Measurements from ENCODE around the gene LENG8. TPM values are rescaled to one million over a fixed set of nuclear protein-coding genes. Genes with fewer than 3 reads are reported as not detected.

LENG8 gene
- total RNA-seq, 1 experiment from 2014 or later: 14.4 TPM

DNA sequence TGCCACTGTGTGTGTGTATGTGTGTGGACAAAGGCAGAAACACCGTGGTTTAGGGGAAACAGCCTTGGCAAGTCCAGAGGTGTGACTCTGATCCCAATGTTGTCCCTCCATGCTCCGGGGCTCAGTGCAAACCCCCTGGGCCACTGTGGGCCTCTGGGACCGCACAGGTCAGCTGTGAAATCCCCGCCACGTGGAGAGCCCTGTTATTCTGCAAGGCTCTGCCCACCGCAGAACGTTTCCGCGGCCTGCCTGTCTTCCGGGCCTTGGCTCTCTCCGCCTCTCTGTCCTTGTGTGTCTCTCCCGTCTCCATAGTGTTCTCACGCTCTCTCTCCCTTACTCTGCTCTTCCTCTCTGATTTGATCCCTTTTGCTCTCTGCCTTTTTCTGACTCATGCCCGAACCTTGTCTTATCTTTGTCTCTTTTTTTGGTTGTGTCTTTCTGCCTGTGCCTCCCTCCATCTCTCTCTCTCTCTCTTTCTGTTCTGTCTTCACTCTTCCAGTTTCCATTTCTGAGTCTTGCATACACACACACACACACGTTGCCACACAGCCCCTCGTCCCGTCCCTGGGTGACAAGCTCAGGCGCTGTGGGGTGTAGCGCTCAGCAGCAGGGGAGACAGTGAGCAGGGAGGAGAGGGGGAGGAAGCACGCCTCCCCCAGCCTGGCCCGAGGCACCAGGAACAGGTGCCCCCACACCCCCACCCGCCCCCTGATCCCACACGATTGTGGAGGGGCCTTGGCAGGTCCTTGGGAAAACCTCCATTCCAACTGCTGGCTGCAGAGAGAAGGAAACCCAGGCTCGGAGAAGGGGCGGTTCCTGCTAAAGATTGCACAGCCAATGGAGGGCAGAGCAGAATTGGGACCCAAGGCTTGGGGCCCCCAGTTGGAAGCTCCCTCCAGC lies 30.7 kb upstream of the LENG8 start:
- peaks cover 65% of the 10 kb centered on the region for H3K27me3 ChIP-seq (replicated peaks)
- DNase-seq (ENCODE audit: low read depth in 1 of 2, low spot score in 2 of 2): no peak

GRCh38 chr19:54418930-54419800 lies 29.8 kb upstream of the LENG8 start:
- Histone ChIP-seq H3K9me3 (replicated peaks) (no peaks in the 10 kb centered on the region), H3K36me3 (no peaks in the 10 kb centered on the region), H3K4me1 (replicated peaks) (no peaks in the 10 kb centered on the region), H3K27me3 (replicated peaks) (peaks cover 67% of the 10 kb centered on the region), H3K27ac (no peak overlapping the region), H3K4me3 (no peak overlapping the region)
- DNase-seq (ENCODE audit: low read depth in 1 of 2, low spot score in 2 of 2): no peak

More for the DNA sequence above, 30.7 kb upstream of the LENG8 start:
- no peaks in the 10 kb centered on the region for H3K4me1 ChIP-seq (replicated peaks)
- H3K36me3 ChIP-seq: no peaks in the 10 kb centered on the region
- H3K27ac ChIP-seq: no peak overlapping the region
- H3K9me3 ChIP-seq (replicated peaks): no peaks in the 10 kb centered on the region
- H3K4me3 ChIP-seq: no peak overlapping the region

DNA sequence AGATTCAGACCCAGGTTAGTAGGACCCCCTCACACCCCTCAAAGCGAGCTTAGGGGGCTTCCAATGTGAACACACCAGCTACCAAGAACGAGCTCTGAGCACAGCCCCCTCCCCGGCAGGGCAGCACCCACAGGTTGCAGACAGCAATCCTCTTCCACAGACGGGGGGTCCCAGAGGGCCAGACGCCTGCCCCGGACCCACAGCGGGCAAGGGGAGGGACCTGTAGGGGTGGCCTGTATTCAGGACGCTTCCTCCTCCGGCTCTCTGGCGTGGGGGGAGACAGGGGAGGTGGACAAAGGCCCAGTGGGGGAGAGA lies 29.0 kb upstream of the LENG8 start:
- no peak overlapping the region for H3K27ac ChIP-seq
- no peaks in the 10 kb centered on the region for H3K4me1 ChIP-seq (replicated peaks)
- H3K4me3 ChIP-seq: no peak overlapping the region
- H3K36me3 ChIP-seq: no peaks in the 10 kb centered on the region
- DNase-seq (ENCODE audit: low read depth in 1 of 2, low spot score in 2 of 2): no peak
- peaks cover 62% of the 10 kb centered on the region for H3K27me3 ChIP-seq (replicated peaks)
- H3K9me3 ChIP-seq (replicated peaks): no peaks in the 10 kb centered on the region

DNA sequence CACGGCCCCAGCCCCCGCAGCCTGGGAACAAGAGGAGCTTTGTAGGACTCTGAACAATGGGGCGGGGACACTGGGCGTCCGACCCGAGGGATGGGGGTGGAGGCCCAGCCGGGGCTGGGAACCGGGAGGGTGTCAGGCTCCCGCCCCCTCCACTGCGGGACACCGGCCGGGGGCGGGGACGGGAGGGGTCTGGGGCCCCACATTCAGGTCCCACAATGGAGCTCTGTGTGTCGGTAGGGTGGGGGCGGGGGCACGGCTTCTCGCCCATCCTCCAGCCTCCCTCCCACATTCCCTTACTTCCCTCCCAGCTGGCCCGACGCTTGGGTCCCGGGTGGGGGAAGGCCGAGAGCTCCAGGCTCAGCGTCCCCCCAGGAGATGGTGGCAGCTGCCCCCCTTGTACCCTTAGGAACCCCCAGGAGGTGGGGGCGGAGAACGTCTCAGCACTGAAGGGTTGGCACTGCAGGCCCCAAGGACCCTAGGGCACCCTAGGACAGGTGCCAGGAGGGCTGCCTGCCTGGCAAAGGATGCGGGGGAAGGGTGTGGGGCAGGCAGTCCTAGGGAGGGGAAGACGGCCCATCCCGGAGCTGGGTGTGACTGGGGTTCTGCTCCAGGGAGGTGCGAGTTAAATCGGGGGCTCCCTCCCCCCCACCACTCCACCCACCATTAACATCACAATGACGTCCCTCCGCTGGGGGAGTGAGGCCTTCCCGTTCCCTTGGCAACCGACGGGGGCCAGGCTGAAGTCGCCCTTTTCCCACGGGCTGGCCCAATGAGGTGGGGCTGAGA lies 28.4 kb upstream of the LENG8 start:
- H3K27me3 ChIP-seq (replicated peaks): peaks cover 59% of the 10 kb centered on the region
- no peak for DNase-seq (ENCODE audit: low read depth in 1 of 2, low spot score in 2 of 2)
- H3K9me3 ChIP-seq (replicated peaks): no peaks in the 10 kb centered on the region
- no peak overlapping the region for H3K4me3 ChIP-seq
- H3K36me3 ChIP-seq: no peaks in the 10 kb centered on the region
- H3K27ac ChIP-seq: no peak overlapping the region
- H3K4me1 ChIP-seq (replicated peaks): no peaks in the 10 kb centered on the region

GRCh38 chr19:54421169-54421516 lies 27.9 kb upstream of the LENG8 start:
- no peaks in the 10 kb centered on the region for H3K9me3 ChIP-seq (replicated peaks)
- DNase-seq (ENCODE audit: low read depth in 1 of 2, low spot score in 2 of 2): no peak

GRCh38 chr19:54421521-54421920 lies 27.5 kb upstream of the LENG8 start:
- no peaks in the 10 kb centered on the region for H3K9me3 ChIP-seq (replicated peaks)
- H3K4me1 ChIP-seq (replicated peaks): no peaks in the 10 kb centered on the region
- H3K4me3 ChIP-seq: no peak overlapping the region
- no peaks in the 10 kb centered on the region for H3K36me3 ChIP-seq
- H3K27me3 ChIP-seq (replicated peaks): peaks cover 59% of the 10 kb centered on the region
- no peak overlapping the region for H3K27ac ChIP-seq
- DNase-seq (ENCODE audit: low read depth in 1 of 2, low spot score in 2 of 2): no peak

More at GRCh38 chr19:54421169-54421516, 27.9 kb upstream of the LENG8 start:
- Histone ChIP-seq H3K27me3 (replicated peaks) (peaks cover 59% of the 10 kb centered on the region), H3K27ac (no peak overlapping the region), H3K36me3 (no peaks in the 10 kb centered on the region), H3K4me1 (replicated peaks) (no peaks in the 10 kb centered on the region), H3K4me3 (no peak overlapping the region)

DNA sequence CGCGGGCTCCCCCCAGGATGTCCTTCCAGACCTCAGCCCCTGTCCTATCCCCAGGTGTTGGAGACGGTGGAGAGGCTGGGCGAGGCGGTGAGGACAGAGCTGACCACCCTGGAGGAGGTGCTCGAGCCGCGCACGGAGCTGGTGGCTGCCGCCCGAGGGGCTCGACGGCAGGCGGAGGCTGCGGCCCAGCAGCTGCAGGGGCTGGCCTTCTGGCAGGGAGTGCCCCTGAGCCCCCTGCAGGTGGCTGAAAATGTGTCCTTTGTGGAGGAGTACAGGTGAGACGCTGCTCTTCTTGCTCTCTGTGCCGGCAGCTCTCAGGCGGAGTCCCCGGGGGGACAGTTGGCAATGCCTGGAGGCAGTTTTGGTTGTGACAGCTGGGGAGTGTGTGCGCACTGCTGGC lies 26.9 kb upstream of the LENG8 start:
- Histone ChIP-seq H3K27ac (no peak overlapping the region), H3K27me3 (replicated peaks) (peaks cover 53% of the 10 kb centered on the region), H3K9me3 (replicated peaks) (no peaks in the 10 kb centered on the region), H3K4me3 (no peak overlapping the region), H3K4me1 (replicated peaks) (no peaks in the 10 kb centered on the region), H3K36me3 (no peaks in the 10 kb centered on the region)
- DNase-seq (ENCODE audit: low read depth in 1 of 2, low spot score in 2 of 2): no peak

DNA sequence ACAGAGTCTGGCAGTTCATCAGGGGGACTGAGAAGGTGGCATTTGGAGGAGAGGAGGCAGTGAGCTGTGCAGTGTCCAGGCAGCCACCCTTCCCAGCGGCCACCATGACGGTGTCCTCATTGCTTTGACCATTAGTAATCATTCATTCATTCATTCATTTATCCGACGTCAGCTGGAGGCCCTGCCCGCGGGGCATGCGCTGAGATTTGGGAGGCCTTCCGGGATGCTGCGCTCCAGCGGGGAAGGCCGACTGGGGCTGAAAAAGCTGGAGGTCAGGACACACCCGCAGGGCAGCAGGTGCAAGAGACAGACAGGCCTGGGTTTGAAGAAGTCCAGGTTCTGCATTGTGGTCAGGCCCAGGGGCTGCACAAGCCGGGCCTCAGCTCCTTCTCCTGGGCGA lies 24.8 kb upstream of the LENG8 start:
- H3K4me1 ChIP-seq (replicated peaks): no peaks in the 10 kb centered on the region
- peaks cover 48% of the 10 kb centered on the region for H3K27me3 ChIP-seq (replicated peaks)
- H3K9me3 ChIP-seq (replicated peaks): no peaks in the 10 kb centered on the region
- no peak overlapping the region for H3K27ac ChIP-seq
- H3K36me3 ChIP-seq: no peaks in the 10 kb centered on the region
- no peak for DNase-seq (ENCODE audit: low read depth in 1 of 2, low spot score in 2 of 2)
- no peak overlapping the region for H3K4me3 ChIP-seq

DNA sequence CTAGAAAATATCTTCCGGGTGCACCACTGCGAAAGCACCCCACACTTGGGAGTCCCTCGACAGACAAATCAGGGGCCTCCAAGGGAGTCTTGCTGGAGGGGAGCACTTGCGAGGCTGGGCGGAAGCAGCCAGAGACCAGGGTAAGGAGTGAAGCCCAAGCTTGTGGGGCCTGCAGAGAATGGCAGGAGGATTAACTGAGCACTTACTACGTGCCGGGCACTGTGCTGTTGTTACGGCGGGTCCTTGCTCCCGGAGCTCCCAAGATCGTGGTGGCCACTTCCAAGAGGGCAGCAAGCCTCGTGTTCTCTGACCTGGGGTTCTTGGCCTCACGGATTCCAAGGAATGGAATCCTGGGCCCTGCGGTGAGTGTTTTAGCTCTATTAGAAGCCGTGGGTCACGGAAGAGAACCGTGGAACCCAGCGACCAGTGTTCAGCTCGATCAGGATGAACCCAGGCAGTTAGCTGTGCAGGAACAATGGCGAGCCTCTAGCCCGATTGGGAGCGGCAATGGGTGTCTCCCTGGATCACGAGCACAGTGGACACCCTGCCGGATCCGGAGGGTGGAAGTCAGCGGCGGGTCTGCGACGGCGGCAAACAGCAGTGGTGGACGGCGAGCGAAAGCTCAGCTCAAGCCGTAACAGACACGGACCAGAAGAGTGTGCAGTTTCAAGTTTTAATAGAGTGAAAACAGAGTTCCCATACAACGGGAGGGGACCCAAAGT lies 24.2 kb upstream of the LENG8 start:
- Histone ChIP-seq H3K4me3 (no peak overlapping the region), H3K9me3 (replicated peaks) (no peaks in the 10 kb centered on the region), H3K36me3 (no peaks in the 10 kb centered on the region), H3K4me1 (replicated peaks) (no peaks in the 10 kb centered on the region), H3K27me3 (replicated peaks) (peaks cover 49% of the 10 kb centered on the region), H3K27ac (no peak overlapping the region)
- no peak for DNase-seq (ENCODE audit: low read depth in 1 of 2, low spot score in 2 of 2)

DNA sequence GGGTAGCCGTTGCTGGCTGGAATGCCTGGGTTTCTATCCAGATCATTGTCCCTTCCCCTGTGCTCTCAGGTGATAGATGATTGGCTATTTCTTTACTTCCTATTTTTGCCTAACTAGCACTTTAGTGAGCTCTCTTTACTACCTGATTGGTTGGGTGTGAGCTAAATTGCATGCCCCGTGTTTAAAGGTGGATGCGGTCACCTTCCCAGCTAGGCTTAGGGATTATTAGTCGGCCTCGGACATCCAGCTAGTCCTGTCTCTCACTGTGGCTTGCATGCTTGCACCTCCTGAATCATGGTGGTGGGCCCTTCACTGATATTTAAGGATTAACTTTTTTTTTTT lies 23.6 kb upstream of the LENG8 start:
- H3K4me3 ChIP-seq: no peak overlapping the region
- H3K36me3 ChIP-seq: no peaks in the 10 kb centered on the region
- peaks cover 49% of the 10 kb centered on the region for H3K27me3 ChIP-seq (replicated peaks)
- no peak for DNase-seq (ENCODE audit: low read depth in 1 of 2, low spot score in 2 of 2)
- H3K9me3 ChIP-seq (replicated peaks): no peaks in the 10 kb centered on the region
- H3K4me1 ChIP-seq (replicated peaks): no peaks in the 10 kb centered on the region
- no peak overlapping the region for H3K27ac ChIP-seq

DNA sequence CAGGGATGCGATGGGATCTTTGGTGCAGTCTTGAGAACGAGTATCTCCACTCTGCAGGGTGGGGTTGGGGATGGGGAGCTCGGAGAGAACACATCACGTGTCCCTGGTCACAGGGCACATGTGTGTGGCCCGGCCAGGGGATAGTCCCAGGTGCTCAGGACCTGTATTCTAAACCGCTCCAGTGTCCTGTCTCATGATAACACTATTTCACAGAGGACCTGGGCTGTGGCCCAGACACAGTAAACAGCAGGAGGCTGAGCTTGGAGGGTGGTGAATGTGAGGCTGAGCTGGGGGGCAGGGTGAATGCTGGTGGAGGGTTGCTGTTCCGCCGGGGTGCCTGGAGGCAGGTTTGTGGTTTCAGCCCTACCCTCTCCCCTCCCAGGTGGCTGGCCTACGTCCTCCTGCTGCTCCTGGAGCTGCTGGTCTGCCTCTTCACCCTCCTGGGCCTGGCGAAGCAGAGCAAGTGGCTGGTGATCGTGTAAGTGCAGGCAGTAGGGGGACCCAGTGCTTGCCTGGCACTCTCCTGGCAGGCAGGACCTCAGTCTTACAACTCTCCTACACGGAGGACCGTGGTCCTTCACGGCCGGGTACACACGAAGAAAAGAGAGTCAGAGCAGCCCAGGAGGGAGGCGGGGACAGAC lies 22.6 kb upstream of the LENG8 start:
- H3K27ac ChIP-seq: no peak overlapping the region
- H3K4me1 ChIP-seq (replicated peaks): no peaks in the 10 kb centered on the region; the same call in 1 of the 2 replicates
- no peaks in the 10 kb centered on the region for H3K9me3 ChIP-seq (replicated peaks)
- no peak for DNase-seq (ENCODE audit: low read depth in 1 of 2, low spot score in 2 of 2)
- no peak overlapping the region for H3K4me3 ChIP-seq
- H3K27me3 ChIP-seq (replicated peaks): peaks cover 50% of the 10 kb centered on the region
- H3K36me3 ChIP-seq: no peaks in the 10 kb centered on the region

DNA sequence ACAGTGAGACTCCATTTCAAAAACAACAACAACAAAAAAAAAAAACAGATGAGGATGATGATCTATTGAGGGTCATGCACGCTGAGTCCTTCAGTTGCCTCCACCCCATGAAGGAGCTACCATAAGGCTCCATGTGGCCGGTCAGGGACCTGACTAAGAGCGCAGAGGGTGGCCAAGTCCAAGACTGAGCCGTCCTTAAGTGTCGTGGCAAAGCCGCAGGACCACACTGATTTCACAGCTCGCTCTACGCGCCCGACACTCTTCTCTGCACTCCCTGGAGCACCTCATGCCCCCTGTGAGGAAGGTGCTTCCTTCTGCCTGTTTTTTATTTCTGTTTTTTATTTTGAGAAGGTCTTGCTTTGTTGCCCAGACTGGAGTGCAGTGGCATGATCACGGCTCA lies 21.4 kb upstream of the LENG8 start:
- no peak overlapping the region for H3K4me3 ChIP-seq
- DNase-seq (ENCODE audit: low read depth in 1 of 2, low spot score in 2 of 2): no peak
- H3K9me3 ChIP-seq (replicated peaks): no peaks in the 10 kb centered on the region
- H3K36me3 ChIP-seq: no peaks in the 10 kb centered on the region
- no peak overlapping the region for H3K27ac ChIP-seq
- peaks cover 51% of the 10 kb centered on the region for H3K27me3 ChIP-seq (replicated peaks)
- no peaks in the 10 kb centered on the region; the same call in 1 of the 2 replicates for H3K4me1 ChIP-seq (replicated peaks)
